HepG2 (cell line): ENCODE results near the gene TCAIM. TPM values are rescaled to one million over a fixed set of nuclear protein-coding genes. Genes with fewer than 3 reads are reported as not detected.

ENCODE experiments used
- AKAP8 ChIP-seq: sonication (generic); formaldehyde crosslinking; IDR thresholded peaks from 2 replicates; pipeline ENCODE4 v1.5.1; 2020; ENCODE audit warnings: mild to moderate bottlenecking, missing genetic modification reagents
- CEBPG ChIP-seq: IDR thresholded peaks from 2 replicates; pipeline ENCODE4 v1.6.1; 2016
- EP300 ChIP-seq, 3 experiments: sonication (generic) in 1 of 3; formaldehyde crosslinking in 1 of 3; IDR thresholded peaks; 2 replicates each; pipeline versions ENCODE4 v1.5.1 to v1.6.1; 2011 to 2020; ENCODE audit warnings: low read depth in 2 of 3, low read length in 2 of 3, borderline replicate concordance in 1 of 3, improper control_type of control experiment in 1 of 3, mild to moderate bottlenecking in 1 of 3, missing genetic modification reagents in 1 of 3, moderate library complexity in 1 of 3
- KDM2A ChIP-seq: sonication (generic); formaldehyde crosslinking; IDR thresholded peaks from 2 replicates; pipeline ENCODE4 v1.4.0; 2020; ENCODE audit warnings: low read depth, missing genetic modification reagents, borderline replicate concordance
- KDM5A ChIP-seq: fragments of 200-600 bp; sonication (generic); IDR thresholded peaks from 2 replicates; pipeline ENCODE4 v1.7.0; 2018; ENCODE audit warnings: antibody characterized with exemption, mild to moderate bottlenecking, low read length, borderline replicate concordance
- MAF1 ChIP-seq: sonication (generic); formaldehyde crosslinking; IDR thresholded peaks from 2 replicates; pipeline ENCODE4 v1.5.0; 2020; ENCODE audit warnings: missing genetic modification reagents, borderline replicate concordance
- MXD4 ChIP-seq: IDR thresholded peaks from 2 replicates; pipeline ENCODE4 v1.6.1; 2016; ENCODE audit warnings: mild to moderate bottlenecking, missing biosample characterization, missing genetic modification reagents
- NFIC ChIP-seq: IDR thresholded peaks from 2 replicates; pipeline ENCODE4 v1.6.1; 2012; ENCODE audit warnings: mild to moderate bottlenecking, low read length, inconsistent platforms
- RBM22 ChIP-seq: fragments of 200-400 bp; formaldehyde crosslinking; optimal IDR thresholded peaks from 2 replicates; pipeline ENCODE3; 2017; ENCODE audit warnings: mild to moderate bottlenecking, low read length, moderate library complexity
- ZKSCAN5 ChIP-seq: sonication (generic); formaldehyde crosslinking; IDR thresholded peaks from 2 replicates; pipeline ENCODE4 v1.5.1; 2020; ENCODE audit warnings: mild to moderate bottlenecking, missing genetic modification reagents
- ZNF138 ChIP-seq: sonication (generic); formaldehyde crosslinking; IDR thresholded peaks from 2 replicates; pipeline ENCODE4 v1.5.0; 2020; ENCODE audit warnings: mild to moderate bottlenecking, low read depth, missing genetic modification reagents
- ZNF253 ChIP-seq: sonication (generic); formaldehyde crosslinking; IDR thresholded peaks from 2 replicates; pipeline ENCODE4 v1.8.0; 2022; ENCODE audit warnings: mild to moderate bottlenecking, missing genetic modification reagents, borderline replicate concordance
- ZNF292 ChIP-seq: sonication (generic); formaldehyde crosslinking; IDR thresholded peaks from 2 replicates; pipeline ENCODE4 v1.8.1; 2022; ENCODE audit warnings: mild to moderate bottlenecking, low read depth, missing genetic modification reagents, borderline replicate concordance
- ZNF34 ChIP-seq: sonication (generic); formaldehyde crosslinking; IDR thresholded peaks from 2 replicates; pipeline ENCODE4 v1.4.0; 2020; ENCODE audit warnings: mild to moderate bottlenecking, missing genetic modification reagents, borderline replicate concordance
- polyA plus RNA-seq, 8 experiments: library from polyadenylated mRNA; depleted of rRNA in 3 of 8; stranded (reverse) in 7 of 8; unstranded in 1 of 8; fragments of >200 nt; fragmentation: Illumina TruSeq in 4 of 8; extraction: Trizol in 4 of 8; gene quantifications; 2 replicates each; pipeline versions ENCODE4 v1.2.1 to v1.2.3, GENCODE V29; 2011 to 2016; ENCODE audit warnings: low read depth in 4 of 8, missing spikeins in 1 of 8, mixed read lengths in 1 of 8; ENCODE audit not compliant: insufficient read depth in 1 of 8
- total RNA-seq, 5 experiments: library from RNA; depleted of rRNA; stranded (reverse); fragments of >200 nt; fragmentation: Illumina TruSeq; extraction: Trizol; gene quantifications; 2 replicates each; pipeline ENCODE4 v1.2.3, GENCODE V29; 2016; ENCODE audit warnings: low read depth in 1 of 5
- TF ChIP-seq, protein P1 (sequence below): sonication (generic); formaldehyde crosslinking; IDR thresholded peaks from 2 replicates; pipeline ENCODE4 v1.4.0; 2020; ENCODE audit warnings: mild to moderate bottlenecking, missing genetic modification reagents, borderline replicate concordance
- TF ChIP-seq, protein P2 (sequence below): sonication (generic); formaldehyde crosslinking; IDR thresholded peaks from 2 replicates; pipeline ENCODE4 v1.4.0; 2020; ENCODE audit warnings: missing genetic modification reagents
- TF ChIP-seq, protein P3 (sequence below): sonication (generic); formaldehyde crosslinking; IDR thresholded peaks from 2 replicates; pipeline ENCODE4 v1.5.1; 2020; ENCODE audit warnings: missing genetic modification reagents, mild to moderate bottlenecking, borderline replicate concordance
- TF ChIP-seq, protein P4 (sequence below): sonication (generic); formaldehyde crosslinking; IDR thresholded peaks from 2 replicates; pipeline ENCODE4 v1.9.0; 2021; ENCODE audit warnings: missing genetic modification reagents, mild to moderate bottlenecking, borderline replicate concordance

Gene TCAIM
- total and polyA plus RNA-seq, 2 of the 13 experiments (the other 11 are each of a cell fraction or from before 2014, with no cell fraction given): 16.9 to 22.6 TPM

DNA sequence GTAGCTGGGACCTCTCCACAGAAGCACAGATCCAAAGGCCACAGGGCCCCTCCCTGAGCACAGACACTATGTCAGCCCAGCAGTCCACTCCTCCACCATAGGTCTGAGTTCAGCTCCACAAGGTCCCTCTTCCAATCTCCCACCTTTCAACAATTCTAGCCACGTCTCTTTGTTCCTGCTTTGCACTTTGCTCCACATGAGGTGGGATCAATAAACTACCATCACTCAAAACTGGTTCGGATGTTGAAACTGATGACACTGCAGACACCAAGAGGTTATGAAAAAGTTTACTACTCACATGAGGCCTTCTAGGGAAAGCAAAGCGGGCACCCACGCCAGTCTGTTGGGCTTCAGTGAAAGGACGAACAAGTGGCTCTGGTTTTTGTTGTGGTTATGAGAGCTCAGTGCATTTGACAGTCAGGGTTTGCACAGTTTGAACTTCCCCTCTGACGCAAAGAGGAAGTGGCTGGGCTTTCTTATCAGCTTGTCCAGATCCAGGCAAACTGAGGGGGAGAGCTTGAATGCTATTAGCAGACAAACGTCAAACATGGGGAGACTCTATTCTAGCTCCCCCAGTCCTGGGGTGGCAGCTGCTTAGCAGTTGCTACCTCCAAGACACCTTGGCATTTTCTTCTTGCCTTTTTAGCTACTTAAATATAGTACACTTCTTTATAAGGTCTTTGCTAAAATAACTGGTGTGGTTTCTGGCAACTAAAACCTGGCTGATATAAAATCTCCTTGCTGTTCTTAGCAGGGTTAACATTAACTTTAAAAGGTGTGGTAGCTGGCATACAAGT is 101.1 kb downstream of the TCAIM start (continued):
- TF ChIP-seq ZNF253 (no peak), CEBPG (CRISPR knock-in tag) (peak; percentile 78), ZNF34 (CRISPR knock-in tag) (no peak), MXD4 (CRISPR knock-in tag) (peak; percentile 70; the same call in 1 of the 2 replicates), ZKSCAN5 (CRISPR knock-in tag) (no peak), ZNF138 (no peak; the same call in 1 of the 2 replicates), EP300 (IDR thresholded peaks at IDR 0.05; ENCODE audit: low read depth in 2 of 2, low read length in 2 of 2) (peak; percentile 68 to 82; a peak in 3 of 4 replicates), EP300 (CRISPR knock-in tag; IDR thresholded peaks at IDR 0.05; ENCODE audit: borderline replicate concordance) (peak; percentile 82), MAF1 (CRISPR knock-in tag) (no peak), AKAP8 (no peak), KDM5A (no peak), NFIC (peak; percentile 78), ZNF292 (peak; percentile 24; the same call in 1 of the 2 replicates), RBM22 (peak; percentile 30), KDM2A (CRISPR knock-in tag) (peak; percentile 38; the same call in 1 of the 2 replicates)
- TF ChIP-seq, protein P1, sequence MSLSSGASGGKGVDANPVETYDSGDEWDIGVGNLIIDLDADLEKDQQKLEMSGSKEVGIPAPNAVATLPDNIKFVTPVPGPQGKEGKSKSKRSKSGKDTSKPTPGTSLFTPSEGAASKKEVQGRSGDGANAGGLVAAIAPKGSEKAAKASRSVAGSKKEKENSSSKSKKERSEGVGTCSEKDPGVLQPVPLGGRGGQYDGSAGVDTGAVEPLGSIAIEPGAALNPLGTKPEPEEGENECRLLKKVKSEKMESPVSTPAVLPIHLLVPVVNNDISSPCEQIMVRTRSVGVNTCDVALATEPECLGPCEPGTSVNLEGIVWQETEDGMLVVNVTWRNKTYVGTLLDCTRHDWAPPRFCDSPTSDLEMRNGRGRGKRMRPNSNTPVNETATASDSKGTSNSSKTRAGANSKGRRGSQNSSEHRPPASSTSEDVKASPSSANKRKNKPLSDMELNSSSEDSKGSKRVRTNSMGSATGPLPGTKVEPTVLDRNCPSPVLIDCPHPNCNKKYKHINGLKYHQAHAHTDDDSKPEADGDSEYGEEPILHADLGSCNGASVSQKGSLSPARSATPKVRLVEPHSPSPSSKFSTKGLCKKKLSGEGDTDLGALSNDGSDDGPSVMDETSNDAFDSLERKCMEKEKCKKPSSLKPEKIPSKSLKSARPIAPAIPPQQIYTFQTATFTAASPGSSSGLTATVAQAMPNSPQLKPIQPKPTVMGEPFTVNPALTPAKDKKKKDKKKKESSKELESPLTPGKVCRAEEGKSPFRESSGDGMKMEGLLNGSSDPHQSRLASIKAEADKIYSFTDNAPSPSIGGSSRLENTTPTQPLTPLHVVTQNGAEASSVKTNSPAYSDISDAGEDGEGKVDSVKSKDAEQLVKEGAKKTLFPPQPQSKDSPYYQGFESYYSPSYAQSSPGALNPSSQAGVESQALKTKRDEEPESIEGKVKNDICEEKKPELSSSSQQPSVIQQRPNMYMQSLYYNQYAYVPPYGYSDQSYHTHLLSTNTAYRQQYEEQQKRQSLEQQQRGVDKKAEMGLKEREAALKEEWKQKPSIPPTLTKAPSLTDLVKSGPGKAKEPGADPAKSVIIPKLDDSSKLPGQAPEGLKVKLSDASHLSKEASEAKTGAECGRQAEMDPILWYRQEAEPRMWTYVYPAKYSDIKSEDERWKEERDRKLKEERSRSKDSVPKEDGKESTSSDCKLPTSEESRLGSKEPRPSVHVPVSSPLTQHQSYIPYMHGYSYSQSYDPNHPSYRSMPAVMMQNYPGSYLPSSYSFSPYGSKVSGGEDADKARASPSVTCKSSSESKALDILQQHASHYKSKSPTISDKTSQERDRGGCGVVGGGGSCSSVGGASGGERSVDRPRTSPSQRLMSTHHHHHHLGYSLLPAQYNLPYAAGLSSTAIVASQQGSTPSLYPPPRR (CRISPR knock-in tag): peak; percentile 88; the same call in 1 of the 2 replicates
- TF ChIP-seq, protein P2, sequence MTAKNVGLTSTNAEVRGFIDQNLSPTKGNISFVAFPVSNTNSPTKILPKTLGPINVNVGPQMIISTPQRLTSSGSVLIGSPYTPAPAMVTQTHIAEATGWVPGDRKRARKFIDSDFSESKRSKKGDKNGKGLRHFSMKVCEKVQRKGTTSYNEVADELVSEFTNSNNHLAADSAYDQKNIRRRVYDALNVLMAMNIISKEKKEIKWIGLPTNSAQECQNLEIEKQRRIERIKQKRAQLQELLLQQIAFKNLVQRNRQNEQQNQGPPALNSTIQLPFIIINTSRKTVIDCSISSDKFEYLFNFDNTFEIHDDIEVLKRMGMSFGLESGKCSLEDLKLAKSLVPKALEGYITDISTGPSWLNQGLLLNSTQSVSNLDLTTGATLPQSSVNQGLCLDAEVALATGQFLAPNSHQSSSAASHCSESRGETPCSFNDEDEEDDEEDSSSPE (CRISPR knock-in tag): peak; percentile 61
- TF ChIP-seq, protein P3, sequence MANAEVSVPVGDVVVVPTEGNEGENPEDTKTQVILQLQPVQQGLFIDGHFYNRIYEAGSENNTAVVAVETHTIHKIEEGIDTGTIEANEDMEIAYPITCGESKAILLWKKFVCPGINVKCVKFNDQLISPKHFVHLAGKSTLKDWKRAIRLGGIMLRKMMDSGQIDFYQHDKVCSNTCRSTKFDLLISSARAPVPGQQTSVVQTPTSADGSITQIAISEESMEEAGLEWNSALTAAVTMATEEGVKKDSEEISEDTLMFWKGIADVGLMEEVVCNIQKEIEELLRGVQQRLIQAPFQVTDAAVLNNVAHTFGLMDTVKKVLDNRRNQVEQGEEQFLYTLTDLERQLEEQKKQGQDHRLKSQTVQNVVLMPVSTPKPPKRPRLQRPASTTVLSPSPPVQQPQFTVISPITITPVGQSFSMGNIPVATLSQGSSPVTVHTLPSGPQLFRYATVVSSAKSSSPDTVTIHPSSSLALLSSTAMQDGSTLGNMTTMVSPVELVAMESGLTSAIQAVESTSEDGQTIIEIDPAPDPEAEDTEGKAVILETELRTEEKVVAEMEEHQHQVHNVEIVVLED (CRISPR knock-in tag): peak; percentile 51; the same call in 1 of the 2 replicates
- TF ChIP-seq, protein P4, sequence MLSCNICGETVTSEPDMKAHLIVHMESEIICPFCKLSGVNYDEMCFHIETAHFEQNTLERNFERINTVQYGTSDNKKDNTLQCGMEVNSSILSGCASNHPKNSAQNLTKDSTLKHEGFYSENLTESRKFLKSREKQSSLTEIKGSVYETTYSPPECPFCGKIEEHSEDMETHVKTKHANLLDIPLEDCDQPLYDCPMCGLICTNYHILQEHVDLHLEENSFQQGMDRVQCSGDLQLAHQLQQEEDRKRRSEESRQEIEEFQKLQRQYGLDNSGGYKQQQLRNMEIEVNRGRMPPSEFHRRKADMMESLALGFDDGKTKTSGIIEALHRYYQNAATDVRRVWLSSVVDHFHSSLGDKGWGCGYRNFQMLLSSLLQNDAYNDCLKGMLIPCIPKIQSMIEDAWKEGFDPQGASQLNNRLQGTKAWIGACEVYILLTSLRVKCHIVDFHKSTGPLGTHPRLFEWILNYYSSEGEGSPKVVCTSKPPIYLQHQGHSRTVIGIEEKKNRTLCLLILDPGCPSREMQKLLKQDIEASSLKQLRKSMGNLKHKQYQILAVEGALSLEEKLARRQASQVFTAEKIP: no peak
